Measurements from ENCODE around the gene RUFY2. TPM values are rescaled to one million over a fixed set of nuclear protein-coding genes. Genes with fewer than 3 reads are reported as not detected.

Gene RUFY2
- polyA plus RNA-seq, 5 donors, result 28.6 to 47.7 (median 39.5) TPM

DNA sequence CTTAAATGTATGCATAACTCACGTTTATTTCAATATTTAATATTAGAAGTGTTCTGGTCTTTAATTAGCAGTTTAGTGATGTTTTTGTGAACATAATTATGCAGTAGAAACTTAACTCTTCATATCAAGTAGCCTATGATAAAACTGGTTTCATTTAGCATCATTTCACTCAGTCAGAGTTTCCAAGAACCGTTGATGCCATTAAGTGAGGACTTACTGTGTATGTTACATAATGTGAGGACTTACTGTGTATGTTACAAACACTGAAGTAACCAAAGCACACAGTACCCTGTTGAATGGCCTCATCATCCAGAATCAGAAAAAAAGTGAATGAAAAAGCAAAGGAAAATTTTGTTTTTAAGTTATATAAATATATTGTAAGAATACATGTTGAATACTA lies 41.5 kb downstream of the RUFY2 start:
- DNase-seq, result no peak

DNA sequence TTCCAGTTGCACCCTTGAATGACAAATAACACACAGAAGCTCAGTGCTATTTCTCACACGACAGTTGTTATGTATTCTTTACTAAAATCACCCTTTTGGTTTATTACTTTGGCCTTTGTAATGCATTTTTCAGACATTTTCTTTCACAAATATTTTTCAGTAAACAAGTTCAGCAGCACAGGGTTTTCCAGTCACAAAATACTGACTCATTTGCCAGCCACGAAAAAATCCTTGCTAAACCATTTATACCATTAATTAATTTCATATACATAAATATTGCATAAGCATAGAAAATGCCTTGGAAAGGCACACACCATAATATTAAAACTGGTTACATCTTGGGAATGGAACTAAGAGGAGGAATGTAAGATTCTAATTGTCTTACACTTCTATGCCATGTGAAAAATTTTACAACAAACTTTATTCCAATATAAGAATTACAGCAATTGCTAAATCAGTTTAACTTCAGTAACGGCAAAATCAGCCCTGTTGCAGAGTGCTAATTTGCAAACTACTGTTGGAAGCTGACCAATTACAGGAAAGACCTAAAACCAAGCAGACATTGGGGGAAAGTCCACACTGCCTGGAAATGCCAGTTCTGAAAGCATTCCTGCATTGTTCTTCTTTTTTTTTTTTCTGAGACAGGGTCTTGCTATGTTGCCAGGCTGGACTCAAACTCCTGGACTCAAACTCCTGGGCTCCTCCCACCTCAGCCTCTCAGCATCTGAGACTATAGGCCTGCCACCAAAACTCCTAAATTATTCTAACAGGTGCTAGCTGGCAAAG lies 42.8 kb downstream of the RUFY2 start:
- no peak for DNase-seq

DNA sequence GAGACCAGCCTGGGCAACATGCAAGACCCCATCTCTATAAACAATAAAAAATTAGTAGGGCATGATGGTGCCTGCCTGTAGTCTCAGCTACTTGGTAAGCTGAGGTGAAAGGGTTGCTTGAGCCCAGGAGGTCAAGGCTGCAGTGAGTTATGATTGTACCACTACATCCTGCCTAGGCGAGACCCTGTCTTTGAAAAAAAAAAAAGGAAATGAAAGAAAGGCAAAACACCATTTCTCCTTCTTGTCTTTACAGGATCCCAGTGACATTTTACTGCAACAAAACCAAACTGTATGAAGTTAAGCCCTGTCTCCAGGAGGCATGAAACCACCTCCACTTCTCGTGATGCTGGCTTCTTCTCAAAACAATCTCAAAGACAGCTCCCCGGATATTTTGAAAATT lies 44.5 kb downstream of the RUFY2 start:
- no peak for DNase-seq

DNA sequence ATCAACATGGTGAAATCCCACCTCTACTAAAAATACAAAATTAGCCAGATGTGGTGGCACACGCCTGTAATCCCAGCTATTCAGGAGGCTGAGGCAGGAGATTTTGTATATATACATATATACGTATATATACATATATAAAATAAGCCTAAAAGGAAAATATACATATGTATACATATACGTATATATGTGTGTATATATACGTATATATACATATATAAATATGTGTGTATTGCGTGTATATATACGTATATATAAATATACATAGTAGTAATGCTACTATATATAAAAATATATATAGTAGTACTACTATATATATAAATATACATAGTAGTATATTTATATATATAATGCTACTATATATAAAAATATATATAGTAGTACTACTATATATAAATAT lies 47.9 kb downstream of the RUFY2 start:
- no peak for DNase-seq

DNA sequence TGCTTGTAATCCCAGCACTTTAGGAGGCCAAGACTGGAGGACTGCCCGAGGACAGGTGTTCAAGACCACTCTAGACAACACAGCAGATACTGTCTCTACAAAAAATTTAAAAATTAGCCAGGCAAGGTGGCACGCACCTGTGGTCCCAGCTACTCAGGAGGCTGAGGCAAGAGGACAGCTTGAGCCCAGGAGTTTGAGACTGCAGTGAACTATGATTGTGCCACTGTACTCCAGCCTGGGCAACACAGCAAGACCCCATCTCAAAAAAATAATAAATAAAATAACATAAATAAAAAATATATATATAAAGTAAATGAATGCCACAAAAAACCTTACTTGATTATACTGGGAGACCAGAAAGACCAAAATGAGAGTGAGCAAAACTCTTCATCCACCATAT lies 53.5 kb downstream of the RUFY2 start:
- DNase-seq, result no peak

DNA sequence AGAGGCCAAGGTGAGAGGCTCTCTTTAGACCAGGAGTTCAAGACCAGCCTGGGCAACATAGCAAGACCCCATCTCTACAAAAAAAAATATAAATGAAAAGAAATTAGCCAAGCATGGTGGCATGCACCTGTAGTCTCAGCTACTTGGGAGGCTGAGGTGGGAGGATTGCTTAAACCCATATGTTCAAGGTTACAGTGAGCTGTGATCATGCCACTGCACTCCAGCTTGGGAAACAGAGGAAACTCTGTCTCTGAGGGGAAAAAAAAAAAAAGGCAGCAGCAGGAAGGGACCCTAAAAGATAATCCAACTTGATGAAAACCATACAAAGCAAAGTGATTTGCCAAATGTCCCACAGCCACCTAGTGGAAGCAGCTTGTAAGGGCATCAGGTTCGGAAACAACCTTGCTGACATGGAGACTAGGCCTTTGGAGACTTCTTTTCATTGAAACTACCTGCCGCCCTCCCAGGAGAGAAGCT lies 58.8 kb downstream of the RUFY2 start:
- DNase-seq, result no peak

DNA sequence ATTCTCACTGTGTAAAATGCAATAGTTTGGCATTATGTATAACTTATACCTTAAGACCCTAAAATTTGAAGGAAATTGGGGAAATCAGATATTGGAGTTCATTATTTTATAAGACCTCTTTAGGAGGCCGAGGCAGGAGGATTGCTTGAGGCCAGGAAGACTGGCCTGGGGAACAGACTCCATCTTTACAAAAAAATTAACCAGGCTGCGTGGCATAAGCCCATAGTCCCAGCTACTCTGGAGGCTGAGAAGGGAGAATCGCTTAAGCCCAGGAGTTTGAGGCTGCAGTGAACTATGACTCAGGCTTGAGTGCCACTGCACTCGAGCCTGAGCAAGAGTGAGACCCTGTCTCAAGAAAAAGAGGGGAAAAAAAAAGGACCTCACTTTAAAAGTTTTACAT lies 60.3 kb downstream of the RUFY2 start:
- no peak for DNase-seq

DNA sequence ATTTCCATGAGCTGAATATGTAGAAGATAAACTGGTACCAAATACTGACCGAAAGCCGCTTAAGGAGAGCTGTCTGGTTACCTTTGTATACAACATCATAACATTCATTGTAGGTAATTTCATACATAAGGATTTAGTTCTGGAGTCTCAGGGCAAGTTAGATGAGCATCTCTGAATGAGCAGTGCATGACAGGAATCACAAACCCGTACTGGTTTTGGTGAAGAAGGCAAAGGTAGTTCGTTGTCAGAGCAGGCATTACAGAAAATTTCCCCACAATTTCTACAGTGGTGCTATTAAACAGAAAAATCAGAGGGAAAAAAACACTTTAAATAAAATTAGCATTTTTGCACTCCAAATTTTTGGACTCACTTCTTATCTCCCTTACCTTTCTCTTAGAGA lies 61.5 kb downstream of the RUFY2 start:
- no peak for DNase-seq

DNA sequence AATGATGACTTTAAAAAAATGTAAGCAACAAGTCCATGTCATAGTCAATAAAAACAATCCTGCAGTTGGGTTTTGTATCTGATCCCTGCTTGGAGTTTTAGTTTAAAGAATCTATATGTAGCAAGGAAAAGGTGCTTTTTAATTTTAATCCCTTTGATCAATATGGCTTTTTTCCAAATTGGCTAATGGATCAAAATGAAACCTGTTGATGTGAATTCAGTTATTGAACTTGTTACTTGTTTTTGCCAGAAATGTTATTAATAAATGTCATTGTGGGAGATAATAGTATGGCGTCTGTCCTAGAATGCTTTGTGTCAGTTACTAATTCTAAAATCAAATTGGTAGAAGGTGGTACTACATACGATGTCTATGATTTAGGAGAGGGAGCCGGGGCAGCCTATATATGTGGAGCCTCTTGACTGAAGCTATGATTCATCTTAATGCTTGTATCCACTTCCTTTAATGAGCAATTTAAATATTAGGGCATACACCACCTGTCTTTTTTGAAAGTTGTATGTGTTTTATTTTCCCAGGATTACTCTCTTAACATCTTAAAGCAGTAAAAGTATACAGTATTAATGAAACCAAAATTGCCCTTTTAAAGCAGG lies 64.1 kb downstream of the RUFY2 start:
- DNase-seq, result no peak

DNA sequence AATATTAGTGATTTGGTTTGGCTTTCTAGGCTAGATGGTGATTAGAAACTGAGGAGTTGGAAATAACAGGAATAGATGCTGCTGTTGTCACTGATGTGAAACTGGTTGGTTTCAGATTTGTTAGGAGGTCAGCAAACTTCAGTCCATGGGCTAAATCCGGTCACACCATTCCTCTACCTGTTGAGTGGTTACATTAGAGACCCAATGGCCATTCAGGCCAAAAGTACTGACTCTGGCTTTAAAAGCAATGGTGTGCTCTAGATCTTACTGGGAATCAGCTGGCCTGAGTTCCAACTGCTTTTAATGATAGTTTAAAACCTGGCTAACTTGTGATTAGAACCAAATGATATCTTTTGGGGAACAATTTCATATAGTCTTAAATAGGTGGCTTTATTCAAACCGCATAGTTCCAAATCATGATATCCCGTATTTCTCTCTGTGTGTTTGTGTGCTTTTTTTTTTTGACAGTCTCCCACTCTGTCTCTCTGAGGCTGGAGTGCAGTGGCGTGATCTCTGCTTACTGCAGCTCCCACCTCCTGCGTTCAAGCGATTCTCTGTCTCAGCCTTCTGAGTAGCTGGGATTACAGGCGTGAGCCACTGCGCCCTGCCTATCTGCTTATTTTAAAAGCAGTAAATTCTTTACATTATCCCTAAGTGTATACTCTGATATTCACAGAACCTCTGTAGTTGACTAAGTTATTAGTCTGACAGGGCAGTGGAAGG lies 66.6 kb downstream of the RUFY2 start:
- no peak for DNase-seq

DNA sequence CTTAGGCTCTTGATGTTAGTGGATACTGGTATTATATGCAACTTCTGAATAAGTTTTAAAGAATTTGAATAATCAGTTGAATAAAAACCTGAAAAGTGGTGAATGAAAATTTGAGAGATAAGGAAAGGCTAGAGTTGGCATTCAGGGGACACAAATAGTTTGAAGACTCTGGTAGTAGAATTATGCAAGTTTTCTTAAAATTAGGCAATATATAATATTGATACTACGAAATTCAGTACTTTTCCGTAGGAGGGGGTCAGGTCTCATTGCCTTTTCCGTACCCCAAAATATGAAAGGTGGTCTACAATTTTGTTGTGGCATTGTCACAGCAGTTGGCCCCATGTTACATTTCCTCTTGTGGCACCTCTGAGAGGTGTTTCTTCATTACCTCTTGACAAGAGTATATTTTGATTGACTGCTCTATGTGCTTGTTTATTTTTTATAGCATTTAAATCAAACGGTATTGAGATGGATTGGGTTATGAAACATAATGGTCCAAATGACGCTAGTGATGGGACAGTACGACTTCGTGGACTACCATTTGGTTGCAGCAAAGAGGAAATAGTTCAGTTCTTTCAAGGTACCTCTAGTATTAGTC lies 70.2 kb downstream of the RUFY2 start:
- DNase-seq, result no peak

DNA sequence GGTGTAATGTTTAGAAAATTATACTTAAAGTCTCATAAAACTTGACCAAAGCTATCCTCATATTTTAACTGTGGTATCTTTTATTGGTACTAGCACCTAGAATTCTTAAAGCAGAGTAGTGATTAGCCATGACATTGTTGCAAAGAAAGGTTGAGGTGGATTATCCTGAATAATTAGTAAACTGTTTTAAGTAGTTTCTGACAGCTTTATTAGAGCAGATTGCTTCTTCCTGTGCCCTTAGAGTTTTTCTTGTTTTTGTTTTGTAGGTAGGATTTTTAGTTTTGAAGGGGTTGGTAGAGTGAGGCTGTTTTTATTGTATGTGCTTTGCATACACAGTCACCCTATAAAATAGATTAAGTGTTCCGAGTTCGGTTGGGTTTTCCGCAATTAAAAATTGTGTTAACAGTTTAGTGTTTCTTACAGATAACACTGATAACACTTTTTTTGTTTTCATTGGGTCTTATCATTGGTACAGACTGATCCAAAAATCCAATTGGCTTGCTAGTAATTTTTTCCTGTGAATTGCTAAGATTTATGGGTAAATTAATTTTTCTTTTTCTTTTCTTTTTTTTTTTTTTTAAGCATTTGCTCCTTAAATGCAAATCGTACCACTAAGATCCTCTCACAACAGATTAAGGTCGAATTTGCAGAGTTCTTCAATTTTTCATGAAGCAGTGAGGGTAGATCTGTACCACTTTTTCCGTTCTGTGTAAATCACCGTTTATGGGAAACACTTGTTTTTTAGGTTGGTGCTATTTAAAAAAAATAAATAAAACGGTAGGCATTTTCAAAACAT lies 72.2 kb downstream of the RUFY2 start:
- DNase-seq, result no peak

DNA sequence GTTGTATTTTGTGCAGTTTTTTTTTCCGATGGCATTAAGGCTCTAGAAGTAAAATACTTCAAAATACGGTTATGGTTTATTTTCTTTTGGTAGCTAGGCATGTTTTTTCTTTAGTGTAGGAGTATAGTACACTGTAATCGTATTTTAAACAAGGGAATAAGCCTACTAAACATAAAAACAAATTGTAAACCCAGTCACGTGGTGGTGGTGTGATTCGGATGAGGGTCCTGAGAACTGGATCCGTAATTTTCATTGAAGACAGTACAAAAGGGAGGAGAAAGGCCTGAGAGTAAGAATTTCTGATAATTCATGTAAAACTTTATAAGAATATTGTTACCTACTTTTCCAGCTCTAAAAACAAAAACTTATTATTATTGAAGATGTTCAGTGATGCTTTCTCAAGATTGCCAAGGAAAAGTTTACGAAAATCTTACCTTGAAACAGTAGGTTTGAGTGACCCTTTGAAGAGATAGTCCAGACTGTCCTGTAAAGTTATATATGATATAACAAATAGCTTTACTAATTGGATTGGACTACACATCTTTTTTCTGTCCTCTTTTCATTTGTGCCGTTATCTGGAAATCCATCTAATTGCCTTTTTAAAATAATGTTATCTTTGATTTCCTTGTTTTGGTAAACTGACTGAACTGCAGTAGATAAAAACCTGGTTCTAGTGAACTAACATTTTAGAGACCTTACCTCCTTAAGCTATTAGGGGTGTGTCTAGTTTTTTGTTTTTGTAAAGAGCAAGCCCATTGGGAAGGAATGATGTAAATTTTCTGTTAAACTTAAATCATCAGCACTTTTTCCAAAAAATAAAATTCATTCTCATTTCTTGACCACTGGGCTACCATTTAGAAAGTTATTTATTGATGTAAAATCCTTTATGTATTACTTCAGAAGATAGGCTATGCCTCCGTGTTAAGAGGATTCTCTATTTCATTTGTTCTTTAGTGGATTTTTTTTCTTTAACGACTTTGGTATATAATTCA lies 73.3 kb downstream of the RUFY2 start:
- no peak for DNase-seq

DNA sequence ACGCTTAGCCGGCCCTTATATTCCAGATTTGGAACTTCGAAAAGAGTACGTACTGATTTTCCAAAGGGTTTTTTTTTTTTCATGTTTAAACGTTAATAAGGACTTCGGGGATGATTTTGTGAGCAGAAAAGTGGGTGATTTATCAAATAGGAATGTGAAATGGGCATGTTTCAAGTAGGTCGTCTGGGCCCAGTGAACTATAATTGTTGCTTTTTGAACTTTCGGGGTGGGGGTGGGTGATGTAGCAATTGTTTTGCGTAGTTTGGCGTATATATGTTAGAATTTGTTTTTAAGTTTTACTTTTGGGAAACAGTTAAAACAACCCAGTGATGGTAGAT lies 74.0 kb downstream of the RUFY2 start:
- no peak for DNase-seq

DNA sequence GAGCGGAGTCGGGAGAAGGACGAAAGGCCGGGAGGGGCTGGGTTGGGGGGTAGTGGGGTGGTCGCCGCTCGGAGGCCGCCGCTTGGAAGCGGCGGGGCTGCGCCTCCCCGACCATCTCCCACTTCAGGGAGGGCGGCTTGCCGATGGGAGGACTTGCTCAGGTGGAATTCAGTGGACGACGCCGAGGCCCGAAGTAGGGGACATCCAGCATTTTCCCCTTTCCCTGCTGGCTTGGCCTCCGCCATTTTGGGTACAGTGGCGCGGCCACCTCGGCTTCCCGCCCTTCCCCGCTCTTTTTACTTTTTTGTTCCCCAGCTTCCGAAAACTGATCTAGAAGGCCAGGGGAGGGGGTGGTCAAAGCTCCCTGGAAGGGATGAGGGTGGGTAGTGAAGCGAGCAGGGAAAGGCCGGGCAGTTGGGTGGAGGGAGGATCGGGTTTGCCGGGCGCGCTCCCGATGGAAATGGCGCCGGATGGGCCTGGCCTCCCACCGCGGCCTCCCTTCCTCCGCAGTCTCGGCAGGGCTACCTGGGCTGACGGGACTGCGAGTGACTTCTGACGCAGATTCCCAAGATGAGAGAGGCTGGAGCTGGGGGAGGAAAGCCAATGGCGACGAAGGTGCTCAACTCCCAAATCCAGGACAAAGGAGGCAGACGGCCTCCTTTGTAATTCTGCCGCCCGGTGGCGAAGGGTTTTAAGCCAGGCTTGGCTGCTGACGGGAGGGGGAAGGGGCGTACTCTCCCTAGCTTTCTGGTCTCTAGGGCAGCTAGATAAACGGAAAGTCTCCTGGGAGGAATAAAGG lies 74.6 kb downstream of the RUFY2 start, which contains the start of gene PBLD:
Gene PBLD (minus strand): TSS at position 670 of the 799 bp plus-strand sequence. CDS start 26,084 bp downstream, outside the sequence.
- peak; percentile 82 to 86 for DNase-seq

DNA sequence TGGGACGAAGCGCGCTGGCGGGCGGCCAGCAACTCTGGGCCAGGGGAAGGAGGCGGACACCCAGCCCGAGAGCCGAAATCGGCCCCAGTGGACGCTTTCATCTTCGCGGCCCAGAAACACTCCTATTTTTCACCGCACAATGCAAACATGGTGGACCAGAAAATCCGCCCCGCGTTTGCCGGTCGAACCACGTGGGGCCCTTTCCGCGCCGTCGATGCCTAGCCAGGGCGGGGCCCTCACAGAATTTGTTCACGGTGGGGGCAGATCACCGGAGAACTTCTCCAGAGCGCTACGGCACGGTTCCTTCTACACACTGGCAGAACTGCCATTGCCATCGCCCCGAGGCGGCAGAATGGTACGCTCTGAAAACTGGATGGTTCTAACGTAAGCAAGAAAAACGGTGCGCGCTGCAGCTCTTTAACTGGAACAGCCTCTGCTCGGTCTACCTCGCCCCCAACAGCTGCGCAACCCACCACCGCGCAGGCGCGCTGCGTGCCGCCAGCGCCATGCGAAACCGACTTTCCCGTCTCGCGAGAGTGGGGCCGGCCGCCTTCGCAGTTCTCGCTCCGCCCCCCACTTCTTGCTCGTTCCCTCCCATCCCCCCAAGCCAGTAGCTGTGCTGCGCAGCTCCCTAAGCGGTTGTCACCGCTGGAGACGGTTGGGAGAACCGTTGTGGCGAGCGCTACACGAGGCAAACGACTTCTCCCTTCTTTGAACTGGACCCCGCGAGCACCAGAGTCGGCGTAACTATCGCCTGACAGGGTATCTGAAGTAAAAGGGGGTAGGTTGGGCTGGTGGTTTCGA lies 75.4 kb downstream of the RUFY2 start, which contains the start of gene HNRNPH3:
Gene HNRNPH3 (plus strand): TSS at position 610 of the 804 bp plus-strand sequence. CDS start 5,158 bp downstream, outside the sequence.
- peak; percentile 100 for DNase-seq

DNA sequence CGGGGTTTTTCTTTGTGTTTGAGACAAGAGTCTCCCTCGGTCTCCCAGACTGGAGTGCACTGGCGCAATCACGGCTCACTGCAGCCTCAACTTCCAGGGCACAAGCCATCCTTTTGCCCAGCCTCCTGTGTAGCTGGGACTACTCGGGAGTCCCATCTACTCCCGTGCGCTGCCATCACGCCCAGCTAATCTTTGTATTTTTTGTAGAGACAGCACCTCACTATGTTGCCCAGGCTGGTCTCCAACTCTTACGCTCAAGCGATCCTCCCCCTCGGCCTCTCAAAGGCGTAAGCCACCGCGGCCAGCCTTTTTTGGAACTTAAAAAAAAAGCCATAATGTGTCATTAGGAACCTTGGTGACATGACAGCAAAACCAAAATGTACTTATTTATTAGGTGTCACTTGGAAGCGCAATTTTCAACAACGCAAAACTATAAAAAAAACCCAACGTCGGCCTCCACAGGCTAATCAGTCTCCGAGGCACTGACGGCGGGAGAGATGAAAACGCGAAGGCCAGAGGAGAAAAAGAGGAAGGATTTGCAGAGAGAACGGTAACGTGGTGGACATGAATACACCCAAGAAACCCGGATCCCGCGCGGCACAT lies 76.1 kb downstream of the RUFY2 start:
- DNase-seq, result no peak

DNA sequence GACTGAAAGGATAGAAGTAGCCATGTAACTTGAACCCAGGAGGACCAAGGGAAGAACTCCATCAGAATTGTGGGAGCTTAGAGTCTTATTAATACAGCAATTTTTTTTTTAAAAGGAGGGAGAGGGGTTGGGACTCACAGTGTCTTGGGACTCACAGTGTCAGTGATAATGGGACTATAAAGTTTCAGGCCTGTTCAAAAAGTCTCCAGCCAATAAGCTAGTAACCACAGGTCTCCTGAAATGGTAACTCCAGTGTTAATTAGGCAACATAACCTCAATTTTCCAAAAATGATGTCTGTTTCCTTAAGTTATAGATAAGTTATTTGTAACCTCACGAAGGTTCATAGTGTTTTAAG lies 77.6 kb downstream of the RUFY2 start:
- no peak for DNase-seq

Data from right lung (tissue), 5 donors.